Limb (tissue), 2 donors: ENCODE data around the gene PTGDR2.
A peak's percentile ranks its signal among the peaks of the same experiment; 100 is the strongest.
"Not testable (repeated sequence)": the region's sequence is repeated elsewhere in the genome, so short reads cannot be mapped to it uniquely, and the experiment has no call there.

Source experiments
- DNase-seq, 2 donors: peaks; one replicate each; pipeline ENCODE4 v3.0.0-alpha.2; 2016; ENCODE audit errors: extremely low spot score in 2 of 2

The PTGDR2 gene

GRCh38 chr11:60842668-60843600 is 12.8 kb downstream of the PTGDR2 start:
- no peak for DNase-seq

DNA sequence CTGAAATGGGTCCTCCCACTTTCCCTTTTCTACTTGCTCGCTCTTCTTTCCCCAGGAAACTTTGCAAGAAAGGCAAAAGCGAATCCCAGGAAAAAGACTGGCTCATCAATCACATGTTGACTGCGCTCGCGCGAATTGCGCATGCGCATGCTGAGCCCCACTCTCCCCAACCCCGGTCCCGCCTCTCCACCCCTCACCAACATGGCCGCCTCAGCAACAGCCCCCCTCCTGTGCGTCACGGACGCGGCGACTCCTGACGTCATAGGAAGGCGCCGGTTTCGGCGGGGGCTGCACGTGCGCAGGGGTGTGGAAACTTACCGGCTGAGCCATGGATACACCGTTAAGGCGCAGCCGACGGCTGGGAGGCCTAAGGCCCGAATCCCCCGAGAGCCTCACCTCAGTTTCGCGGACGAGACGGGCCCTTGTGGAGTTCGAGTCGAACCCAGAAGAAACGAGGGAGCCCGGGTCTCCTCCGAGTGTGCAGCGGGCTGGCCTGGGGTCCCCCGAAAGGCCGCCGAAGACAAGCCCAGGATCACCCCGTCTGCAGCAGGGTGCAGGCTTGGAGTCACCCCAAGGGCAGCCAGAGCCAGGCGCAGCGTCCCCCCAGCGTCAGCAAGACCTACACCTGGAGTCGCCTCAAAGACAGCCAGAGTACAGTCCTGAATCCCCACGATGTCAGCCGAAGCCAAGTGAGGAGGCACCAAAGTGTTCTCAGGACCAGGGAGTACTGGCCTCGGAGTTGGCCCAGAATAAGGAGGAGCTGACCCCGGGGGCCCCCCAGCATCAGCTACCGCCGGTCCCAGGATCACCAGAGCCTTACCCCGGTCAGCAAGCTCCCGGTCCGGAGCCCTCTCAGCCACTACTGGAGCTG is 13.7 kb downstream of the PTGDR2 start, which contains the start of gene CCDC86:
CCDC86 (plus strand) TSS at position 317 of the 871 bp plus-strand sequence; CDS start at position 329, 12 bp downstream.
- peak; percentile 96 to 99 for DNase-seq

GRCh38 chr11:60840470-60841430 is 15.0 kb downstream of the PTGDR2 start:
- peak; percentile 69 to 81 for DNase-seq

DNA sequence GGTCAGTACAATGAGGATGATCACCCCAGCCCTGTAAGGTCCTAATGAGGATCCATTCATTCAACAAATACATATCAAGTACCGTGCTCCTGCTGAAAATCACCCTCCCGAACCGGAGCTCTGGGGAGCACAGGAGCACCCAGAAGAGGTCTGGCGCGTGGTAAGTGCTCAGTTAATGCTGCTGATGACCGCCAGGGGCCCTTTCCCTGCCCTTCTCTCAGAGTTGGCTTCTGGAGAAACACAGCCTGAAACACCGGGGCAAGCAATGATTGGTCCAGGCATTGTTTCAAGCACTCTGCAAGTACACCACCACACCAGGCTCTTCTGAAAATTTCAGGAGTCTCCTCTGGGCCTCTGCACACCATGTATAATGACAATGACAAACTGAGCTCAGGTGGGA is 17.6 kb downstream of the PTGDR2 start:
- DNase-seq: no peak

- DNase-seq: no peak
These were observed 18.8 kb downstream of the PTGDR2 start for GRCh38 chr11:60836866-60837515.

DNA sequence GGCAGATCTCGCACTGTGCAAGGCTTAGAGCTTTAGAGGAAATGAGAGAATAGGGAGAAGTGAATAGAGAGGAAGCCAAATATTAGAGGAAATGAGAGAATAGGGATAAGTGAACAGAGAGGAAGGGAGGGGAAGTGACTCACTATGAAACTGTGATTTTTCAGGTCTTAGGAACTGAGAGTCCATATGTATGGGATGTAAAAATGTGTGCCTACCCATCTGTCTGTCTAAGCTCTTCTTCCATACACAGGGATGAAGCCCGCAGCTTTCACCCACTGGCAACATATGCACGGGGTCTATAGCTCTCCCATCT is 20.3 kb downstream of the PTGDR2 start:
- DNase-seq: no peak

- DNase-seq: no peak
These were observed 20.8 kb downstream of the PTGDR2 start for GRCh38 chr11:60834742-60835533.

DNA sequence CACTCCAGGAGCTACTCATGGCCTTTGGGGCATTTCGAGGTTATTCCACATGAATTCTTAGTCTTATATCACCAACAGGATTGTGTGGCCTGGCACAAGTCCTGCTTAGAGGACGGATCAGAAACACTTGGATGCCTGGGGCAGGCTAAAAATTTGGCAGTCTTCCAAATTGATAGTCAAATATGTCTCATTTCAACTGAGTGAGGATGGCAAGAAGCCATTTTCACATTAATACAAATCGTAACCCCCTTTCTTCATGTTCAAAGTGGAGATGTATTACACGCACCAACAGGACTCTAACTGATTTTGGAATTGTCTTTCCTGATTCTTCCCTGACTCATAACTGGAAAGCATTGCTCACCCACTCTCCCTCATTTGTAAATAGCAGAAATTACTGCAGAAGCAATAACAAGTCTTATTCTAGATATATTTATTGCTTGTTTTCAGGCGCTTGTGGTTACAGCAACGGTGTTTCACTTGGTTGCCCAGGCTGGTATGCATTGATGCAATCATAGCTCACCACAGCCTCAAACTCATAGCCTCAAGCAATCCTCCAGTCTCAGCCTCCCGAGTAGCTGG is 24.2 kb downstream of the PTGDR2 start:
- no peak for DNase-seq

DNA sequence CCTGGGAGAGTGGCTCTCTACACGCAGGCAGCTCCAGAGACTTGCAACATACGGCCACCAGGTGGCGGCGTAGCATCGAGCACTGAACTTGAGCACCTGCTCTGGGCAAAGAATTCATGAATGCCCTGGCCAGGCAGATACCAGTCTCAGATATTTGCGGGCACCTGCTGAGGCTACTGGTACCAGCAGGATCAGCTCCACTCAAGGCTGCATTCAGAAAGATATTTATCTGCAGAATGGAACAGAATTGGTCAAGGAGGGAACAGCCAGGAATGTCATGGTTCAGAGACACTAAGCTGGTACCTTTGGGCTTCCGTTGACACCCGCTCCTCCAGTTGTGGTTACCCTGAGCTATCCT is 24.6 kb downstream of the PTGDR2 start:
- DNase-seq: peak; percentile 75 to 86

DNA sequence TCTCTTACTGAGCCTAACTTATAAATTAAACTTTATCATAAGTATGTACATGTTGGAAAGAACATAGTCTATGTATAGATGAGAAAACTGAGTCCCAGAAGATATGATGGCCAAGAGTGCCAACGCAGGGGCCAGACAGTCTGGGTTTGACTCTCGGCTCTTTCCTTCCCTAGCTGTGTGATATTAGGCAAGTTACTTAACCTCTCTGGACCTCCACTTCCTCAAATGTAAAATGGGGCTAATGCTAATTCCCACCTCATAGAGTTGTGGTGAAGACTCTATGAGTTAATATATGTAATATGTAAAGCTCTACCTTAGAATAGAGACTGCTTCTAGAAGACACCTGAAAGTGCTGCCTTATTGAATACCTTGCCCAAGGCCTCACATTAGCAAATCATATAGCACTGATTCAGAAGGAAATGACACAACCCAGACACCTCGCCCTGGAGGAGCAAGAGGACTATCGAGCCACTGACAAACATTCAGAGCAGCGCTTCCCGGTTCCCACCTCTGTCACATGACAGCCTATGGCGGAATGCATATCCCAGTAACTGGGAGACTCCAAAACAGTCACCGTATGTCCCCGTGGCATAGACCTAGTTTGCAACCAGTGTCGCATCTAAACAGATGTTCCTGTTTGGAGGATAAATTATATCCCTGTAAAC is 25.1 kb downstream of the PTGDR2 start:
- DNase-seq: no peak

DNA sequence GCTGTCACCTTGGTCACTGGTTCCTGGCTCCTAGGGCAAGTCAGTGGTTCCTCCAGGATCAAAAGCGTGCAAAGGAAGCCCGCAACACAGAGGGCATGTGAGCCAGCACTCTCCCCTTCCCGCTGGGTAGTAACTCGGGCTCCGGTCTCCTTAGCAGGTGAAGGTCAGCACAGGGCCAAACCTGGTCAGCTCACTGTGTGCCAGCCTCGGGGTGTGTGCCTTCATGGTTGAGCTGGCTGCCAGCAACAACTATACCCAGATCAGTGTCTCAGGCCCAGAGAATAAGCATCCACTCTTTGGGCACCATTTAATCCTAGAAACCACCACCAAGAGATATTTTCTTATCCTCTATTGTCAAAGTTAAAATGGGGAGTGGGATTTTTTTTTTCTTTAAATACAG is 30.0 kb downstream of the PTGDR2 start:
- no peak for DNase-seq

DNA sequence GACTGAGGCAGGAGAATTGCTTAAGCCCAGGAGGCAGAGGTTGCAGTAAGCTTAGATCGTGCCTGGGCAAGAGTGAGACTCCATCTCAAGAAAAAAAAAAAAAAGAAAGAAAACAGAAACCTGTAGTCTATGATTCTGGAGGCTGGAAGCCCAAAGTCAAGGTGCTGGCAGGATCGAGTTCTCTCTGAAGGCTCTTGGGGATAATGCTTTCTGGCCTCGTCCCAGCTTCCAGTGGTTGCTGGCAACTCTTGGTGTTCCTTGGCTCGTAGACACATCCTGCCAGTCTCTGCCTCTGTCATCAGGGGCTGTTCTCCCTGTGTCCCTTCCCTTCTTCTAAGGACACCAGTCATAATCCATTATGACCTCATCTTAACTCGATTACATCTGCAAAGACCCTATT is 30.6 kb downstream of the PTGDR2 start:
- no peak for DNase-seq

DNA sequence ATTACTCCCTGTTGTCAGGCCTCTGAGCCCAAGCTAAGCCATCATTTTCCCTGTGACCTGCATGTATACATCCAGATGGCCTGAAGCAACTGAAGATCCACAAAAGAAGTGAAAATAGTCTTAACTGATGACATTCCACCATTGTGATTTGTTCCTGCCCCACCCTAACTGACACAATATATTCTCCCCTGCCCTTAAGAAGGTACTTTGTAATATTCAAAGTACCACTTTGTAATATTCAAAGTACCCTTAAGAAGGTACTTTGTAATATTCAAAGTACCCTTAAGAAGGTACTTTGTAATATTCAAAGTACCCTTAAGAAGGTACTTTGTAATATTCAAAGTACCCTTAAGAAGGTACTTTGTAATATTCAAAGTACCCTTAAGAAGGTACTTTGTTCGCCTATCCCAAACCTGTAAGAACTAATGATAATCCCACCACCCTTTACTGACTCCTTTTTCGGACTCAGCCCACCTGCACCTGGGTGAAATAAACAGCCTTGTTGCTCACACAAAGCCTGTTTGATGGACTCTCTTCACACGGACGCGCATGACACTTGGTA is 31.9 kb downstream of the PTGDR2 start:
- not testable (repeated sequence) for DNase-seq

DNA sequence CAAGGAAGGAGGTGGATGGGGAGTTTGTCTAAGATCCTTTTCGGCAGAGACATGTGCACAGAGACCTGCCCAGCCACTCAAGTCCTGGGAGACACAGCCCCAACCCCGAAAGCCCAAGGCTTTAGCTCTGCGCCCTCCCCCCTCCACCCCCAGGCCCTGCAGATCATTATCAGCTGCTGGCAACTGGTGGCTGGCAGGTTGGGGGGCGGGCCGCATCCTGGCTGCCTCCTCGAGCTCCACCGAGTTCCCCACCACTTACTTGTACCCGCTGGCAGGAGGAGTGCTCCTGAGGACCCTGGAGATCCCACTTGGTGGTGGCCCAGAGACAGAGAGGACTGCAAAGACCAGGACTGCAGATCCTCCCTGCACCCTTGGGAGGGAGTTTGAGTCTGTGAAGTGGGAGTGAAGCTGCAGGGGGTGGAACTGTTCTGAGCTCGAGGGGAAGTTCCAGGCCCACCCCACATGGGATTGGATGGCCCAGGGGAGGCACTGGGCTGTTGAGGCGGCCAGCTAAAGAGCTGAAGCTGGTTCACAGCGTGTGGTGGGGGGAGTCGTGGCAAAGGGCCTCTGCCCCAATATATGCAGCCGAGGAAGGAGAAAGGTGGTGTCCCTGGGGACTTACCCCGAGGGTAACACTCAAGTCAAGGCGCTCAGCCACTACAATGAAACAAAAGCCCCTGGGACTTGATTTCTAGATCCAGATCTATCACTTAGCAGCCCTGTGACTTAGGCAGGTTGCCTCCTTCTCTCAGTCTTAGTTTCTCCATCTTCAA is 33.7 kb downstream of the PTGDR2 start:
- no peak for DNase-seq

DNA sequence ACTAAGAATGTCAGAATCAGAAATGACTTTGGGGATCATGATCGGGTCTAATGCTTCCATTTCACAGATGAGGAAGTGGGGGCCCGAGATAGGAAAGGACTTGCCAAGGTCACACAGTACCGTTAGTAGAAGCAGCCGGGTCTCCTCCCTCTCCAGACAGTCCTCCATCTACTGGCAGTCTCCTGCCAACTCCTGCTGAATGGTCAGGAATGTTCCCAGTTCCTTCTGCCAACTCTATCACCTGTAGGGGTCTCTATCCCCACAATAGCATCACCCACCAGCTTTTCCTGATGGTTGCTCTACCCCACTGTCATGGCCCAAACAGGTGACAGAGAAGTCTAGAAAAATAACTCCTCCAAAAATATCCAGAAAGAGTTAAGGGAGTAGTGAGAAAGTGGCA is 37.7 kb downstream of the PTGDR2 start:
- DNase-seq: no peak

DNA sequence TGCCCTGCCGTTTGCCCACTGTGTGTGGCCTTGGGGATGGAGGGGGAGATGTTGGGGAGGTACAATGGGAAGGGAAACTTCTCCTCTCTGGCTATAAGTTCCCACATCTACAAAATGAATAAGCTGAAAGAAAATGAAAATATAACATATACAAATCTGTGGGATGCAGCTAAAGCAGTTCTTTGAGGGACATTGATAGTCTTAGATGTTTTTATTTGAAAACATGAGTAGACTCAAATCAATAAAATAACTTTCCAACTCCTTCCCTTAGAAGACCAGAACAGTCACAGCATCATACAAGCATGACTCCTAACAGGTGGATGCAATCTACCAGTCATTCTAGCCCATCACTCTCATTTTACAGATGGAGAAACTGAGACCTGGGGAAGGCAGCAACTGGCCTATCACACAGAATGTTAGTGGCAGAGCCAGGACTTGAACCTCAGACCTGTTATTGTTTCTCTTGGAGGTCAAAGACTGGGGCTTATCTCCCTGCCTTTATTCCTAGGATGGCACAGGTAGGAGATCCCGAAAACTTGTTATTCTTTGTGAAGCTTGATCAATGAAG is 39.1 kb downstream of the PTGDR2 start:
- DNase-seq: no peak

DNA sequence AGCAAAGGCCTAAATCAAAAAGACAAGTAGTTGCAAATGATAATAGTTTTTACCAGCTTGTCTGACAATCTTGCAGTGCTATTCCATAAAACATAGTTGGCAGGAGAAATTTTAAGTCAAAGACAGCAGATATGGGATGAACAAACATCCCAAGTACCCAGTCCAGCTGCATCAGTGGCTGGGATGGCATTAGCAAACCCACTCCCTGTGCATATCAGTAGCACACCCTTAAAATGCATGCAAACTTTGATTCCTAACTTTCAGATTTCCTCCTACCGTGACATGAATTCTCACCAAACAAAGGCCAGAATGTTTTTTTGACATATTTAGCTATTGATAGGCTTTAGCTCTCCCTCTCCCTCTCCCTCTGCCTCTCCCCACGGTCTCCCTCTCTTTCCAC is 41.6 kb downstream of the PTGDR2 start:
- DNase-seq: no peak

- DNase-seq: no peak
These were observed 42.4 kb downstream of the PTGDR2 start for GRCh38 chr11:60813324-60813723.
